GM23338 (cell line): ENCODE measurements around the gene RSPH1. TPM values are rescaled to one million over a fixed set of nuclear protein-coding genes. Genes with fewer than 3 reads are reported as not detected.
A peak's percentile ranks its signal among the peaks of the same experiment; 100 is the strongest.

Experiments
- ATAC-seq: fragments of 200-7000 bp; cut with Tn5 transposase; 3 replicates; pipeline ENCODE4 v1.9.1; 2020
- DNase-seq: peaks from one replicate; pipeline ENCODE4 v3.0.0-alpha.2; 2015; ENCODE audit warnings: low spot score
- H2AFZ ChIP-seq: fragments of 200-600 bp; sonication (generic); 2 replicates; pipeline ENCODE4 v1.8.0; 2016; ENCODE audit warnings: antibody characterized with exemption, mild to moderate bottlenecking, moderate library complexity
- H3F3A ChIP-seq: fragments of 200-600 bp; sonication (generic); replicated peaks from 2 replicates; pipeline ENCODE4 v1.8.0; 2017; ENCODE audit warnings: antibody characterized with exemption, mixed run types, low read depth
- H3K27ac ChIP-seq: fragments of 200-600 bp; sonication (generic); 2 replicates; pipeline ENCODE4 v1.6.1; 2016; ENCODE audit warnings: low read depth
- H3K27me3 ChIP-seq: fragments of 200-600 bp; sonication (generic); 2 replicates; pipeline ENCODE4 v1.8.0; 2016; ENCODE audit warnings: mild to moderate bottlenecking, mixed run types, moderate library complexity; ENCODE audit not compliant: insufficient read depth
- H3K36me3 ChIP-seq: fragments of 200-600 bp; sonication (generic); 2 replicates; pipeline ENCODE4 v1.8.0; 2016; ENCODE audit warnings: mild to moderate bottlenecking; ENCODE audit not compliant: insufficient read depth
- H3K4me1 ChIP-seq: fragments of 200-600 bp; sonication (generic); 2 replicates; pipeline ENCODE4 v1.8.0; 2016; ENCODE audit warnings: mild to moderate bottlenecking, moderate library complexity; ENCODE audit not compliant: insufficient read depth
- H3K4me2 ChIP-seq: fragments of 200-600 bp; sonication (generic); 2 replicates; pipeline ENCODE4 v1.7.1; 2017; ENCODE audit warnings: mixed run types
- H3K4me3 ChIP-seq: fragments of 200-600 bp; sonication (generic); 2 replicates; pipeline ENCODE4 v1.6.1; 2016; ENCODE audit warnings: mixed run types
- H3K79me2 ChIP-seq: fragments of 200-600 bp; sonication (generic); replicated peaks from 2 replicates; pipeline ENCODE4 v1.8.0; 2017; ENCODE audit warnings: mild to moderate bottlenecking; ENCODE audit not compliant: insufficient read depth
- H3K9me2 ChIP-seq: fragments of 200-600 bp; sonication (generic); 2 replicates; pipeline ENCODE4 v1.8.0; 2017; ENCODE audit not compliant: insufficient read depth
- H4K20me1 ChIP-seq: fragments of 200-600 bp; sonication (generic); replicated peaks from 2 replicates; pipeline ENCODE4 v1.8.0; 2017; ENCODE audit warnings: mild to moderate bottlenecking; ENCODE audit not compliant: insufficient read depth
- H3K27ac Mint-ChIP-seq: 2 replicates; pipeline ENCODE4 v1.8.0; 2020; ENCODE audit warnings: inconsistent platforms, mild to moderate bottlenecking, moderate library complexity, mixed read lengths
- H3K27me3 Mint-ChIP-seq: 3 replicates; pipeline ENCODE4 v1.8.0; 2022; ENCODE audit warnings: low read depth, mild to moderate bottlenecking, moderate library complexity, mixed read lengths, inconsistent platforms; ENCODE audit not compliant: insufficient read depth, poor library complexity
- H3K36me3 Mint-ChIP-seq: 3 replicates; pipeline ENCODE4 v1.8.0; 2021; ENCODE audit warnings: low read depth, mild to moderate bottlenecking, inconsistent platforms, moderate library complexity, mixed read lengths
- H3K4me1 Mint-ChIP-seq: 3 replicates; pipeline ENCODE4 v1.8.0; 2020; ENCODE audit warnings: mild to moderate bottlenecking, inconsistent platforms, mixed read lengths
- H3K4me3 Mint-ChIP-seq: 3 replicates; pipeline ENCODE4 v1.8.0; 2021; ENCODE audit warnings: moderate library complexity, mild to moderate bottlenecking, inconsistent platforms, mixed read lengths
- H3K9me3 Mint-ChIP-seq: 3 replicates; pipeline ENCODE4 v1.8.0; 2020; ENCODE audit warnings: moderate library complexity, mild to moderate bottlenecking, inconsistent platforms, mixed read lengths
- EZH2 ChIP-seq: fragments of 200-600 bp; sonication (generic); IDR thresholded peaks from one replicate; pipeline ENCODE4 v1.8.0; 2017; ENCODE audit warnings: antibody characterized with exemption, mild to moderate bottlenecking, low read depth; ENCODE audit not compliant: unreplicated experiment
- JUNB ChIP-seq: IDR thresholded peaks from one replicate; pipeline ENCODE4 v1.6.1; 2016; ENCODE audit warnings: antibody characterized with exemption; ENCODE audit not compliant: unreplicated experiment
- NANOG ChIP-seq: IDR thresholded peaks from 2 replicates; pipeline ENCODE4 v1.6.1; 2016; ENCODE audit warnings: antibody characterized with exemption, borderline replicate concordance
- POLR2AphosphoS5 ChIP-seq: IDR thresholded peaks from 2 replicates; pipeline ENCODE4 v1.6.1; 2016; ENCODE audit warnings: antibody characterized with exemption, low read depth
- ZNF331 ChIP-seq: fragments of 250-450 bp; sonication (Bioruptor Pico); IDR thresholded peaks from 2 replicates; pipeline ENCODE4 v1.5.0; 2020; ENCODE audit warnings: low read depth, mild to moderate bottlenecking, moderate library complexity
- ZNF462 ChIP-seq: fragments of 250-450 bp; sonication (Bioruptor Pico); IDR thresholded peaks from 2 replicates; pipeline ENCODE4 v1.5.0; 2020; ENCODE audit warnings: mild to moderate bottlenecking, moderate library complexity
- polyA plus RNA-seq: library from polyadenylated mRNA; unstranded; fragments of >200 nt; fragmentation: Nextera tagmentation; extraction: Ambion mirVana; gene quantifications from 2 replicates; pipeline ENCODE4 v1.2.1, GENCODE V29; 2016
- total RNA-seq: library from RNA; depleted of rRNA; stranded (reverse); fragments of >200 nt; shearing (Covaris generic); gene quantifications from 2 replicates; pipeline ENCODE4 v1.2.3, GENCODE V29; 2014
- TF ChIP-seq, protein P1 (sequence below), 2 experiments: fragments of 200-600 bp in 1 of 2; sonication (generic) in 1 of 2; conservative IDR thresholded peaks; 2 replicates each; pipeline versions ENCODE4 v1.5.1 to v1.6.1; 2016 to 2017; ENCODE audit warnings: antibody characterized with exemption in 2 of 2, low read depth in 2 of 2, mild to moderate bottlenecking in 2 of 2, moderate library complexity in 1 of 2
- TF ChIP-seq, protein P2 (sequence below): IDR thresholded peaks from 2 replicates; pipeline ENCODE4 v1.6.1; 2016; ENCODE audit warnings: antibody characterized with exemption

Gene RSPH1
- total and polyA plus RNA-seq, 2 experiments from 2014 or later = 0.23 TPM; not detected in 1

DNA sequence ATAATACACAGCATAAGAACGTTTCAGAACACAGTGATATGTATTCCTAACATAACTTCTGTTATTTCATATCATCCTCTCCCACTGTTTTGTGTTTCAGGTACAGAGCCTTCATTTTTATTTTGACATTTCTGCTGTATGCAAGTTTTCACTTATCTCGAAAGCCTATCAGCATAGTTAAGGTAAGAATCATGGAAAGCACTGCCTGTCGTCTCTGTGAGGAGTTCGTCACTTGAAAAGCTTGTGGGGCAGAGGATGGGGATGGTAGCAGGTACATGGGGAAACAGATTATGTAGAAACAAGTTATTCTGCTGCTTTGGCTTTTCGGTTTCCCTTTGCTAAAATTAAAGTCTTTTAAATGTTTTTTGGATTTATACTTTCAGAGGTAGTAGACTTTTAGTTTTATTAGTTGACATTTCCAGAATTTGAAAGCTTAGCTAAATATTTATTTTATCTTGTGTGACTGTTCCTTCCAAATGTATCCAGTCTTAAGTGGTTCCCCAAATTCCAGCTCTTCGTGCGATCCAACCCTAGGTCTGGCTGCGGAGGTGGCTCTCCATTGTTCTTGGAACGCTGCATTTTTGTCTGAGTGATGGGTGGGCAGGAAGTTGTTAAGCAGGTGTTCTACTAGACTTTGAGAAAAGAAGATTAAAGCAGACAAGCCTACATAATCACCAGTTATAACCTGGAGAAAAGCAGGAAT, 29.8 kb upstream of the RSPH1 start:
- TF ChIP-seq ZNF331 (CRISPR knock-in tag) (no peak), JUNB (no peak)
- TF ChIP-seq, protein P1, sequence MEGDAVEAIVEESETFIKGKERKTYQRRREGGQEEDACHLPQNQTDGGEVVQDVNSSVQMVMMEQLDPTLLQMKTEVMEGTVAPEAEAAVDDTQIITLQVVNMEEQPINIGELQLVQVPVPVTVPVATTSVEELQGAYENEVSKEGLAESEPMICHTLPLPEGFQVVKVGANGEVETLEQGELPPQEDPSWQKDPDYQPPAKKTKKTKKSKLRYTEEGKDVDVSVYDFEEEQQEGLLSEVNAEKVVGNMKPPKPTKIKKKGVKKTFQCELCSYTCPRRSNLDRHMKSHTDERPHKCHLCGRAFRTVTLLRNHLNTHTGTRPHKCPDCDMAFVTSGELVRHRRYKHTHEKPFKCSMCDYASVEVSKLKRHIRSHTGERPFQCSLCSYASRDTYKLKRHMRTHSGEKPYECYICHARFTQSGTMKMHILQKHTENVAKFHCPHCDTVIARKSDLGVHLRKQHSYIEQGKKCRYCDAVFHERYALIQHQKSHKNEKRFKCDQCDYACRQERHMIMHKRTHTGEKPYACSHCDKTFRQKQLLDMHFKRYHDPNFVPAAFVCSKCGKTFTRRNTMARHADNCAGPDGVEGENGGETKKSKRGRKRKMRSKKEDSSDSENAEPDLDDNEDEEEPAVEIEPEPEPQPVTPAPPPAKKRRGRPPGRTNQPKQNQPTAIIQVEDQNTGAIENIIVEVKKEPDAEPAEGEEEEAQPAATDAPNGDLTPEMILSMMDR (conservative IDR thresholded peaks at IDR 0.05; ENCODE audit: low read depth in 2 of 2) = no peak
- TF ChIP-seq, protein P2, sequence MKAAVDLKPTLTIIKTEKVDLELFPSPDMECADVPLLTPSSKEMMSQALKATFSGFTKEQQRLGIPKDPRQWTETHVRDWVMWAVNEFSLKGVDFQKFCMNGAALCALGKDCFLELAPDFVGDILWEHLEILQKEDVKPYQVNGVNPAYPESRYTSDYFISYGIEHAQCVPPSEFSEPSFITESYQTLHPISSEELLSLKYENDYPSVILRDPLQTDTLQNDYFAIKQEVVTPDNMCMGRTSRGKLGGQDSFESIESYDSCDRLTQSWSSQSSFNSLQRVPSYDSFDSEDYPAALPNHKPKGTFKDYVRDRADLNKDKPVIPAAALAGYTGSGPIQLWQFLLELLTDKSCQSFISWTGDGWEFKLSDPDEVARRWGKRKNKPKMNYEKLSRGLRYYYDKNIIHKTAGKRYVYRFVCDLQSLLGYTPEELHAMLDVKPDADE = no peak
- no peak overlapping the region for H2AFZ ChIP-seq
- H3K27me3 ChIP-seq = no peaks in the 10 kb centered on the region
- no peak for ATAC-seq
- H3K4me2 ChIP-seq = peak overlapping the region; percentile 73; the same call in 1 of the 2 replicates
- peaks cover 18% of the 10 kb centered on the region for H3K27me3 Mint-ChIP-seq
- H3K9me2 ChIP-seq = no peaks in the 10 kb centered on the region
- H3K4me1 Mint-ChIP-seq = peaks cover 46% of the 10 kb centered on the region
- H3K36me3 Mint-ChIP-seq = peaks cover 33% of the 10 kb centered on the region
- 0 out of 2 replicates have a peak overlapping the region, but pooled peaks have one; percentile 6 for H3K27ac Mint-ChIP-seq
- H3K4me3 Mint-ChIP-seq = no peak overlapping the region
- H4K20me1 ChIP-seq = peaks cover 3% of the 10 kb centered on the region; the same call in 1 of the 2 replicates
- no peak overlapping the region for H3K4me3 ChIP-seq
- H3K36me3 ChIP-seq = peaks cover 6% of the 10 kb centered on the region; the same call in 1 of the 2 replicates
- DNase-seq = no peak
- H3K27ac ChIP-seq = no peak overlapping the region; the same call in 1 of the 2 replicates
- peaks cover 23% of the 10 kb centered on the region for H3K79me2 ChIP-seq
- peaks cover 25% of the 10 kb centered on the region for H3K4me1 ChIP-seq
- peaks cover 3% of the 10 kb centered on the region for H3F3A ChIP-seq
- H3K9me3 Mint-ChIP-seq = no peaks in the 10 kb centered on the region

DNA sequence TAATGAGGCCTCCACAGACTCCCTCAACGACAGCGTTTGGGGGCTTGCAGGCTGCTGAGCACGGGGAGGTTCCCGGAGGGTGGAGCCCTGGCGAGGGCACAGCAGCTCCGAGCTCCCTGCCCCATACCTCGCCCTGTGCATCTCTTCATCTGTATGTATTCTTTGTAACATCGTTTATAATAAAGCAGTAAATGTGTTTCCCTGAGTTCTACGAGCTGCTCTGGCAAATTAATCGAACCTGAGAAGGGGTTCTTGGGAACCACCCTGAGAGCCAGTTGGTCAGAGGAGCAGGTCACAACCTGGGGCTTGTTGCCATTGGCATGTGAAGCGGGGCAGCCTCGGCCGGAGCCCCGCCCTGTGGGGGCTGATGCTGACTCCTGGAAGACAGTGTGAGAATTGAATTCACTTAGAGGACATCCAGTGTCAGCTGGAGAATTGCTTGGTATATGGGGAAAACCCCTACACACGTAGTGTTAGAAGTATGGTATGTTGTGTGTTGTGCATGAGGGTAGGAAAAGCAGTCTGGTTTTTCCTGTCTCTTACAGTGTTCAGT, 29.1 kb upstream of the RSPH1 start:
- no peak overlapping the region for H2AFZ ChIP-seq
- no peaks in the 10 kb centered on the region for H3K27me3 ChIP-seq
- peak overlapping the region; percentile 36 for H3K4me3 ChIP-seq
- peak overlapping the region; percentile 73 for H3K4me2 ChIP-seq
- H3K79me2 ChIP-seq = peaks cover 26% of the 10 kb centered on the region
- Mint-ChIP-seq H3K27me3 (peaks cover 13% of the 10 kb centered on the region), H3K4me3 (peak overlapping the region; percentile 66), H3K27ac (peak overlapping the region; percentile 65), H3K9me3 (no peaks in the 10 kb centered on the region), H3K4me1 (peaks cover 44% of the 10 kb centered on the region), H3K36me3 (peaks cover 41% of the 10 kb centered on the region)
- H4K20me1 ChIP-seq = peaks cover 3% of the 10 kb centered on the region; the same call in 1 of the 2 replicates
- H3K27ac ChIP-seq = peak overlapping the region; percentile 64; the same call in 1 of the 2 replicates
- peaks cover 25% of the 10 kb centered on the region for H3K4me1 ChIP-seq
- peak; percentile 37 for DNase-seq
- H3F3A ChIP-seq = peaks cover 3% of the 10 kb centered on the region
- H3K36me3 ChIP-seq = peaks cover 6% of the 10 kb centered on the region; the same call in 1 of the 2 replicates
- no peaks in the 10 kb centered on the region for H3K9me2 ChIP-seq
- ATAC-seq = peak; percentile 76
- no peak for TF ChIP-seq EZH2
- TF ChIP-seq ZNF462 (CRISPR knock-in tag) = no peak
- no peak for TF ChIP-seq POLR2AphosphoS5
- no peak for TF ChIP-seq JUNB
- TF ChIP-seq, protein P1 (conservative IDR thresholded peaks at IDR 0.05; ENCODE audit: low read depth in 2 of 2) = no peak
- TF ChIP-seq NANOG = no peak
